Subcutaneous abdominal adipose tissue (tissue), 5 donors: ENCODE data around the gene RNF222.
A peak's percentile ranks its signal among the peaks of the same experiment; 100 is the strongest.
"Not testable (repeated sequence)": the region's sequence is repeated elsewhere in the genome, so short reads cannot be mapped to it uniquely, and the experiment has no call there.

ENCODE experiments used
- H3K27ac ChIP-seq: one replicate; pipeline ENCODE4 v1.7.0; 2013; ENCODE audit warnings: low read depth, mild to moderate bottlenecking, inconsistent platforms, low read length, moderate library complexity
- H3K27me3 ChIP-seq, 5 donors: one replicate each; pipeline ENCODE4 v1.7.0; 2013; ENCODE audit warnings: low read length in 5 of 5, inconsistent platforms in 1 of 5; ENCODE audit not compliant: control insufficient read depth in 5 of 5, insufficient read depth in 4 of 5
- H3K36me3 ChIP-seq, 5 donors: one replicate each; pipeline ENCODE4 v1.7.0; 2013; ENCODE audit warnings: low read length in 5 of 5; ENCODE audit not compliant: control insufficient read depth in 5 of 5, insufficient read depth in 5 of 5
- H3K4me1 ChIP-seq, 5 donors: one replicate each; pipeline ENCODE4 v1.7.0; 2013; ENCODE audit warnings: low read length in 5 of 5, mild to moderate bottlenecking in 3 of 5, moderate library complexity in 1 of 5; ENCODE audit not compliant: control insufficient read depth in 5 of 5, insufficient read depth in 5 of 5
- H3K4me3 ChIP-seq, 5 donors: one replicate each; pipeline ENCODE4 v1.7.0; 2013; ENCODE audit warnings: low read length in 5 of 5, low read depth in 1 of 5
- H3K9ac ChIP-seq, 5 donors: one replicate each; pipeline ENCODE4 v1.7.0; 2013; ENCODE audit warnings: low read length in 5 of 5, mild to moderate bottlenecking in 4 of 5, moderate library complexity in 3 of 5
- H3K9me3 ChIP-seq, 5 donors: one replicate each; pipeline ENCODE4 v1.7.0; 2013; ENCODE audit warnings: low read length in 5 of 5; ENCODE audit not compliant: control insufficient read depth in 5 of 5
- donor health status: healthy.
- donor health status: healthy.
- donor health status: healthy.
- donor health status: healthy.
- donor health status: healthy.

The RNF222 gene

GRCh38 chr17:8357910-8358309 lies 39.7 kb downstream of the RNF222 start:
- H3K27ac ChIP-seq, result peak overlapping the region; percentile 7
- H3K4me3 ChIP-seq, result no peak overlapping the region
- peaks cover 0 to 48% (median 10%) of the 10 kb centered on the region in 5 donors for H3K4me1 ChIP-seq
- H3K9me3 ChIP-seq, result no peaks in the 10 kb centered on the region
- H3K9ac ChIP-seq, result no peak overlapping the region
- no peaks in the 10 kb centered on the region for H3K36me3 ChIP-seq
- no peaks in the 10 kb centered on the region for H3K27me3 ChIP-seq

- no peaks in the 10 kb centered on the region for H3K9me3 ChIP-seq
- no peak overlapping the region for H3K27ac ChIP-seq
These were observed 43.4 kb downstream of the RNF222 start for GRCh38 chr17:8354236-8354635.

GRCh38 chr17:8353736-8354135 lies 43.9 kb downstream of the RNF222 start:
- Histone ChIP-seq H3K27ac (no peak overlapping the region), H3K27me3 (no peaks in the 10 kb centered on the region), H3K9me3 (no peaks in the 10 kb centered on the region), H3K4me1 (peaks cover 0 to 18% (median 0%) of the 10 kb centered on the region in 5 donors), H3K4me3 (no peak overlapping the region), H3K9ac (peak overlapping the region in 1 of 5 donors; percentile 30), H3K36me3 (no peaks in the 10 kb centered on the region)

More at GRCh38 chr17:8354236-8354635, 43.4 kb downstream of the RNF222 start:
- peaks cover 0 to 23% (median 4%) of the 10 kb centered on the region in 5 donors for H3K4me1 ChIP-seq
- no peaks in the 10 kb centered on the region for H3K27me3 ChIP-seq
- H3K4me3 ChIP-seq, result no peak overlapping the region
- peak overlapping the region in 1 of 5 donors; percentile 30 for H3K9ac ChIP-seq
- no peaks in the 10 kb centered on the region for H3K36me3 ChIP-seq

- H3K4me1 ChIP-seq, result peaks cover 0 to 23% (median 0%) of the 10 kb centered on the region in 5 donors
- no peak overlapping the region for H3K27ac ChIP-seq
- H3K36me3 ChIP-seq, result no peaks in the 10 kb centered on the region
These were observed 47.3 kb downstream of the RNF222 start for GRCh38 chr17:8350339-8350738.

GRCh38 chr17:8347001-8347400 lies 50.6 kb downstream of the RNF222 start:
- H3K27ac ChIP-seq, H3K4me1 ChIP-seq, H3K9me3 ChIP-seq, H3K27me3 ChIP-seq, H3K9ac ChIP-seq, H3K36me3 ChIP-seq, H3K4me3 ChIP-seq: not testable (repeated sequence)

More at GRCh38 chr17:8350339-8350738, 47.3 kb downstream of the RNF222 start:
- no peak overlapping the region for H3K9ac ChIP-seq
- H3K9me3 ChIP-seq, result no peaks in the 10 kb centered on the region
- H3K4me3 ChIP-seq, result no peak overlapping the region
- H3K27me3 ChIP-seq, result peaks cover 0 to 8% (median 7%) of the 10 kb centered on the region in 5 donors

GRCh38 chr17:8345951-8346665 lies 51.5 kb downstream of the RNF222 start:
- Histone ChIP-seq H3K4me1 (peaks cover 0 to 9% (median 0%) of the 10 kb centered on the region in 5 donors), H3K9me3 (no peaks in the 10 kb centered on the region), H3K9ac (no peak overlapping the region), H3K27ac (no peak overlapping the region), H3K27me3 (peaks cover 0 to 8% (median 7%) of the 10 kb centered on the region in 5 donors), H3K4me3 (no peak overlapping the region), H3K36me3 (no peaks in the 10 kb centered on the region)

- Histone ChIP-seq H3K4me3 (no peak overlapping the region), H3K27ac (no peak overlapping the region), H3K9me3 (no peaks in the 10 kb centered on the region), H3K4me1 (peaks cover 0 to 9% (median 0%) of the 10 kb centered on the region in 5 donors), H3K27me3 (peaks cover 0 to 8% (median 7%) of the 10 kb centered on the region in 5 donors), H3K9ac (peak overlapping the region in 1 of 5 donors; percentile 46), H3K36me3 (no peaks in the 10 kb centered on the region)
These were observed 52.5 kb downstream of the RNF222 start for GRCh38 chr17:8345052-8345690.

GRCh38 chr17:8341456-8341855 lies 56.2 kb downstream of the RNF222 start:
- Histone ChIP-seq H3K9me3 (no peaks in the 10 kb centered on the region), H3K4me3 (no peak overlapping the region), H3K9ac (no peak overlapping the region), H3K27ac (no peak overlapping the region), H3K4me1 (peaks cover 0 to 17% (median 8%) of the 10 kb centered on the region in 5 donors), H3K36me3 (no peaks in the 10 kb centered on the region), H3K27me3 (peaks cover 2 to 6% (median 4%) of the 10 kb centered on the region in 5 donors)
